Inferior parietal cortex (tissue), 1 donor: ENCODE measurements around the gene PARP15.
"Not testable (repeated sequence)": the region's sequence is repeated elsewhere in the genome, so short reads cannot be mapped to it uniquely, and the experiment has no call there.

Source experiments
- DNase-seq: peaks from one replicate; pipeline ENCODE4 v3.0.0-alpha.2; 2016; ENCODE audit errors: extremely low spot score

The PARP15 gene

DNA sequence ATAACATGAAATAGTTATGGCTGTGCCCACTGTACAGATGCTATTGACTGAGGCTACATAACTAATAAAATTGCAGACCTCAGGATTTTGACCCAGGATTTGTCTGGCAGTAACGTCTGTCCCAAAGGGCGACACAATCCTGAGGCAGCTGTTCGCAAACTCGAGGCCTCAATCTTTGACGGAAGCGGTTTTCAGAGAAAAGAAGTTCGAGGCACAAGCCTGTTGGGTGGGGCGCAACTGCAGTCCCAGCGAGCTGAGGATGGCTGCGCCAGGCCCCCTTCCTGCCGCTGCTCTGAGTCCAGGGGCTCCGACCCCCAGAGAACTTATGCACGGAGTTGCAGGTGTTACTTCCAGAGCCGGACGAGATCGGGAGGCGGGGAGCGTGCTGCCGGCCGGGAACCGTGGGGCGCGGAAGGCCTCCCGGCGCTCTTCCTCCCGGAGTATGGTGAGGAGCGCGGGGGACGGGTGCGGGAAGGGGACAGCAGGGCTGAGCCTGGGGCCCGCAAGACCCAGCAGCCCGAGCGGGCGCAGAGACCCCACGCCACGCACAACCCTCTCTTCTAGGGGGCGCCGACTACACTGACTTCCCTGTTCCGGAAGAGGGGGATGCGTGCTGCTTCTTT is at the start of gene PARP15:
Gene PARP15, plus strand, starts transcription at position 242 of the 623 bp plus-strand sequence. Its CDS starts 18 bp downstream, at position 260.
- no peak for DNase-seq

DNA sequence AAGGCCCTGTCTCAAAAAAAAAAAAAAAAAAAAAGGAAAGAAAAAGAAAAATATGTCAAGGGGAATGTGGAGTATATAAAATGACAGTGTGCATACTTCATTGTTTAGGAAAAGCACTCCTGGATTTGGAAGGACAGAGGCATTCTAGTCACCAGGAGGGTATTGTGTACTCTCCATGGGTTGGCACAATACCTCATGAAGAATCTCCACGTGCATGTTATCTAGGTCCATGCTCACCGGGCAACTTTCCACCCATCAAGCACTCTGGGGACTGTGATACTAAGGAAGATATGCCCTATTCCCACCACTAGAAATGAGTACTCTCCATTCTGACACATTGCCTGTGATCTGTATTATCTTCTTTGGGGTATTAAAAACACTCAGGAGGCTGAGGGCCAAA is 47.3 kb upstream of the PARP15 start:
- DNase-seq, result no peak

- DNase-seq, result no peak
Measured at GRCh38 chr3:122533480-122533879, 44.0 kb upstream of the PARP15 start.

DNA sequence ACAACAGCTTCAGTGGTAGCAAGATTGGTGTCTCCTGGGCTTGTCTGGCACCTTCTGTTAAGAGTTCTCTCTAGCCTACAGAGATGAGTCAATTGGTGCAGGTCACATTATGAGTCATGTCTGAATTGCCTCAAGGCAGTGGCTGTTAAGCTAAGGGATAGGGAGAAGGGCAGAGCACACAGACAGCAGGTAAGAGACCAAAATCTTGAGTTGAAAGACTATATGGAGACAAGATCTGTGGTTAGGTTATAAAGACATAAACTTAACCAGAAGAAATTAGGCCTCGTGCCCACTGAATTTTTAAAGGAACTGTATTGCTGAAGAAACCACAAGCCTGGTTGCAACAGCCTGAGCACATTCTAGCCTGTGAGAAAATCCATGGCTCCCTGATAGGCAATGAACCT is 43.5 kb upstream of the PARP15 start:
- no peak for DNase-seq

- no peak for DNase-seq
Measured at GRCh38 chr3:122535964-122536631, 41.4 kb upstream of the PARP15 start.

DNA sequence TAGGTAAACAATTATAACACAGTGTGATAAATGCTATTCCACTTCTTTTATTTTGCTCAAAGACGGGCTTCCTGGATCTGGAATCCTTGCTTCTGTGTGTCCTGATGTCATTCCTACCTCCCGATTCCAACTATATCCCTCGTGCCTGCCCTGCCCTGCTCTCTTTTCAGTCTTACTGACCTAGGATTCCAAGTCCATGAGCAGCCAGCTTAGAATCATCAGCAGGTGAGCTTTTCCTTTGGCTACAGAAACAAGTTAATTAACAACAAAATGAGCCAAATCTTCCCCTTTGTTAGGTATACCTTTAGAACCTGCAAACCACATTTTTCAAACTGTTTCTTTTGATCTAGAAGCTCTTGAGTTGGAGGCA is 40.8 kb upstream of the PARP15 start:
- no peak for DNase-seq

DNA sequence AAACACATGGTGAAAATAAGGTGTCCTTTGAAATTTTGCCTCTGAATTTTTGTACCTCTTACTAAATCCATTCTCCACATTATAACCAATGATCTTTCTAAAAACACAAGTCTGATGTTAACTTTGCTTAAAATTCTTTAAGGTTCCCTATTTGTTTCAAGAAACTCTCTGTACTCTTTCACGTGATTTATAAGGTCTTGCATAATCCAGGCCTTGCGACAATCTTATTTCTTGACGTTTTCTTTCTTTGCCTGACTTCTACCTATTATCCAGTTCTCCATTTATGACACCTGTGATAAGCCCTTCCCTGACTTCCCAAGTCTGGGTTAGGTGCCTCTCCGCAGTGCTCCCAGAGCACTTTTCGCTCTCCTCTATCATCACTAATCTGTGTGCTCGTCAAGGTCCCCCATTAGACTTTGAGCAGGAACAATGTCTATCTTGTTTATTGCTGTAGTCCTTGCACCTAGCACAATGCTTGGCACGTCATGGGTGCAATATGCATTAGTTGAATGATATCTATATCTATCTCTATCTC is 38.4 kb upstream of the PARP15 start:
- DNase-seq, result no peak

DNA sequence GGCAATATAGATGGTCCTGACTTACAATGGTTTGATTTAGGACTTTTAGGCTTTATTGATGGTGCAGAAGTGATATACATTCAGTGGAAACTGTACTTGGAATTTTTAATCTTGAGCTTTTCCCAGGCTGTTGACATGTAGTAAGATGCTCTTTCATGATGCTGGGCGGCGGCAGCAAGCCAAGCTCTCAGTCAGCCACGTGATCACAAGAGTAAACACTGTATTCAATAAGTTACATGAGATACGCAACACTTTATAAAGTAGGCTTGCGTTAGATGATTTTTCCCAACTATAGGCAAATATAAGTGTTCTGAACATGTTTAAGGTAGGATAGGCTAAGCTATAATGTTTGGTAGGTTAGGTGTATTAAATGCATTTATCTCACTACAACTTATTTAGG is 31.3 kb upstream of the PARP15 start:
- no peak for DNase-seq

DNA sequence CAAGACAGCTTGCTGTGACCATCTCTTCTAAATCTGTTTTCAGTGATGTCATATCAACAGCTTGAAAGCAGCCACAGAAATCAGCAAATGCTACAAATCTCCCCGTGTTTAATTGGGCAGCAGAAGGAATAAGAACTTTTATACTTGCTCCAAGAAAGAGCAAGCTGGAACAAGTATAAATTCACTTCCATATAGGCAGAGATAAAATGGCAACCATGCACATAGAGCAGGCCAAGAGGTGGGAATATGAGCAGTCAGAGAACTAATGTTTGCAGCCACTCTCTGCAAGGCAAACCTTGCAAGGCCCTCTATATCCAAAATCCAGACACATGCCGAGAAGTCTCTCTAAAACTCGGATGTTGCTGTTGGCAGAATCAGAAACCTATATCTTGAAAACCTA is 29.4 kb upstream of the PARP15 start:
- DNase-seq, result no peak

GRCh38 chr3:122548619-122549018 is 28.8 kb upstream of the PARP15 start:
- DNase-seq, result no peak

GRCh38 chr3:122553171-122553570 is 24.3 kb upstream of the PARP15 start:
- no peak for DNase-seq

GRCh38 chr3:122555275-122556071 is 22.0 kb upstream of the PARP15 start:
- no peak for DNase-seq

DNA sequence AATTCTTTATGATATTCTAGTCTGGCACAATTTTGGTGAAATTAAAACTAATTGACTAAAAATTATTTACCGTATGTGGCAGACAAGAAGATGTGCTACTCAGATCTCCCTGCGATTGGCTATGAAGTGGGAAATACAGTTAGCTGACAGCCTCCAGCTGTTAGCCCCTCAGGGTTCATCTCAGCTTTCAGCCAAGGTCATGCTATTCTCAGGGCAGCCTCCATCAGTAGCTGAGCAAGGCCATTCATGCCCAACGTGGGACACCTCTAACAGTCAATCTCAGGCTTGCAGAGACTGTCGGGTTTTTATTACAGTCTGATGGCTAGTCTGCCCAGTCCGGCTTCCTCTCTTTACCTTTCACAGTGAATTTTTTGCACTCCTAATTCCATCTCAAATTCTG is 20.1 kb upstream of the PARP15 start:
- DNase-seq, result no peak

- no peak for DNase-seq
Measured at GRCh38 chr3:122558605-122559004, 18.8 kb upstream of the PARP15 start.

- DNase-seq, result no peak
Measured at GRCh38 chr3:122559906-122560305, 17.5 kb upstream of the PARP15 start.

DNA sequence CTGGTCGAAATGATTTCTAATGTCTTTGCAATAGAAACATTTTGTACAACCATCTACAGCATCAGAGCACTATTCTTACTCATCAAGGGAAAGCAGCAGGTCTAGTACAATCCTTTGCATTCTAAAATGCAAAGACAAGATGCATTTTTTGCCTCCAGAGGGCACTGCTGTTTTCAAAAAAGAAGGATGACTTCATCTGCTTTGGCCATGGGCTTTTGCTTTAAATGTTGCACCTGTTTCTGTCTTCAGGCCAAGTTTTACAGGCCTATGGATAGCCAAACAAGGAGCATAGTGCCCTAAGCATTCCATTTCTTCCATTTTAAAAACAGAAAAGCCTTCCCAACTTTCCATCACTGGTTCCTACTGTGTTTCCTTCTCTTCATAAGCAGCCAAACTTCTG is 16.8 kb upstream of the PARP15 start:
- DNase-seq, result peak; percentile 66

DNA sequence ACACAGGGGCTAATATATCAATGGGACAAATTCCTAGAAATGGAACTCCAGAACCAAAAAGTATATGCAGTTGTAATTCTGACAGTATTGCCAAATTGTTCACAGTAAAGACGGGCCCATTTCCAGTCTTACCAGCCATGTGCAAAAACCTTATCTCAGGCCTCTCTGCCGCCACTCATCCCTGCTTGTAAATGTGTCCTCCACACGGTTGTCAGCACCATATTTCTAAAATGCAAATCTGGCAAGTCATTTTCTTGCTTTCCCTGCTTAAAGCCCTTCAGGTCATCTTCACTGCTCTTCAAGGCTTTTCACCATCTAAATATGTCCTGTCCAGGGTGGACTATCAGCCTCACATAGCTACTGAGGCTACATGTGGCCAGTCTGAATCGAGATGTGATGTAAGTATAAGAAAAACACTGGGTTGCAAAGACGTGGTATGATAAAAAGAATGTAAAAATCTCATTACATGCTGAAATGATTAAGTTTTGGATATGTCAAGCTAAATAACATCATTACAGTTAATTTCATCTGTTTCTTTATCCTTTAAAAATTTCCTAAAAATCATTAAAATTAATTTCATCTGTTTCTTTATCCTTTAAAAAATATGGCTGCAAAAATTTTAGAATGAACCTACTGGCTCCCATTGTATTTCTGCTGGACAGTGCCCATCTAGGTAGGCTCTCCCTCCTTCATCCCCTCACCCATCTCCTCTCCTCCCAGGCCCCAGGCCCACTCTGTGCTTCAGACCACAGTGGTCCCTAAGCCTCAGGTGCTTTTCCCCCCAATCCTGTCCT is 14.3 kb upstream of the PARP15 start:
- DNase-seq, result no peak

DNA sequence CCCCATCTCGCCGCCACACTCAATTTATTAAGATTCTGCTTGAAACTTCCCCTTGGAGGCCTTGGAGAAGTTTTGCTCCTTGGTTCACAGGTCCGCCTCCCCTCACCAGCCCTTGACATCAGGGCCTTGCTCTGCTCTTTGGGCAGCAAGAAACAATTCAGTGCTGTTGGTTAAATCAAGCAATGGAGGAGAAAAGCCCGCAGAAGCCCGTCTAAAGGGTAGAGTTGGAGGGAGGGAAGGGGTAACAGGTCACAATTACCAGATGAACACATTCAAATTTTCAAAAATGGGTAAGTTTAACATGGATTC is 13.8 kb upstream of the PARP15 start:
- DNase-seq, result no peak

DNA sequence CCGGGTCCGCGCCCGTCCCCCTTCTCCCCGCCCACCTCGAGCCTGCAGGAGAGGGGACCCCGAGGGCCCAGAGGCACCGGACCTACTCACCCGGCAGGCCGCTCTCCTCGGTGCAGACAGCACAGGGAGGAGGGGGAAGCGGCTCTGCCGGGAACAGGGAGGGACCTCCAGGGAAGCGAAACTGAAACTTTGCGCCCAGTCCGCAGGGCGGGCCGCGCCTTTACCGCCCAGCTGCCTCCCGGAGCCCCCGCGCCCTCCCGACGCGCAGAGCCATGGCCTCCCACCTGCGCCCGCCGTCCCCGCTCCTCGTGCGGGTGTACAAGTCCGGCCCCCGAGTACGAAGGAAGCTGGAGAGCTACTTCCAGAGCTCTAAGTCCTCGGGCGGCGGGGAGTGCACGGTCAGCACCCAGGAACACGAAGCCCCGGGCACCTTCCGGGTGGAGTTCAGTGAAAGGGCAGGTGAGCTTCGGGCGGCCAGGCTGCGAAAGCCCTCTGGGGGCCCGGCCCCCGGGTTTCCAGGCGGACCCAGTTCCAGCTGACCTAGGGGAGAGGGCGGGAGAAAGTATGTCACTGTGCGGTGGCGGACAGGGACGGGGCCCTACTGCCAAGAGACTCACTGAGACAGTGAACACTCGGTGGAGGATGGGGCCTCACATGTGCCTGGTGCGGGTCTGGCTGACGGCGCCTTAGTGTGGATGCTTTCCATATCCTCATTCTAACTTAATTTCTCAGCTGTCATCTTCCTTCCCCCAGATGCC is 13.1 kb upstream of the PARP15 start, which contains the start of the genes DTX3L and PARP9:
Gene DTX3L, plus strand, starts transcription at position 184 of the 758 bp plus-strand sequence. Its CDS starts 89 bp downstream, at position 273.
Gene PARP9, minus strand, starts transcription at position 146 of the 758 bp plus-strand sequence. CDS start 4,680 bp downstream, outside the sequence.
- DNase-seq, result peak; percentile 30

- not testable (repeated sequence) for DNase-seq
Measured at GRCh38 chr3:122568131-122568530, 9.3 kb upstream of the PARP15 start.

DNA sequence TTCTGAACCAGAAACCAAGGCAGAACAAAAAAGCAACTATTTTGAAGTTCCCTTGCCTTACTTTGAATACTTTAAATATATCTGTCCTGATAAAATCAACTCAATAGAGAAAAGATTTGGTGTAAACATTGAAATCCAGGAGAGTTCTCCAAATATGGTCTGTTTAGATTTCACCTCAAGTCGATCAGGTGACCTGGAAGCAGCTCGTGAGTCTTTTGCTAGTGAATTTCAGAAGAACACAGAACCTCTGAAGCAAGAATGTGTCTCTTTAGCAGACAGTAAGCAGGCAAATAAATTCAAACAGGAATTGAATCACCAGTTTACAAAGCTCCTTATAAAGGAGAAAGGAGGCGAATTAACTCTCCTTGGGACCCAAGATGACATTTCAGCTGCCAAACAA is 8.7 kb upstream of the PARP15 start:
- DNase-seq, result no peak
